Epithelial cell of esophagus (primary cell): ENCODE measurements around the gene DBNDD2.

Experiments used
- DNase-seq: peaks from one replicate; pipeline ENCODE4 v3.0.0; 2010; ENCODE audit warnings: low read depth
- H3K4me3 ChIP-seq: 2 replicates; pipeline ENCODE4 v1.5.1; 2011; ENCODE audit warnings: mild to moderate bottlenecking, low read length, control low read depth
- CTCF ChIP-seq: IDR thresholded peaks from 2 replicates; pipeline ENCODE4 v1.5.1; 2011; ENCODE audit warnings: low read depth, mild to moderate bottlenecking, low read length, control low read depth, inconsistent platforms; ENCODE audit not compliant: insufficient read depth; ENCODE audit errors: missing control alignments

DBNDD2 gene

GRCh38 chr20:45399018-45399417 lies 9.1 kb upstream of the DBNDD2 start:
- TF ChIP-seq CTCF = no peak
- DNase-seq = no peak
- H3K4me3 ChIP-seq = no peak overlapping the region

GRCh38 chr20:45400346-45401031 lies 7.6 kb upstream of the DBNDD2 start:
- DNase-seq = no peak
- no peak overlapping the region for H3K4me3 ChIP-seq
- no peak for TF ChIP-seq CTCF

GRCh38 chr20:45402946-45403345 lies 5.1 kb upstream of the DBNDD2 start:
- DNase-seq = no peak
- no peak overlapping the region for H3K4me3 ChIP-seq
- TF ChIP-seq CTCF = no peak

- no peak for DNase-seq
- no peak overlapping the region for H3K4me3 ChIP-seq
These were observed 3.7 kb upstream of the DBNDD2 start for GRCh38 chr20:45404438-45404837.

GRCh38 chr20:45405571-45406259 lies 2.4 kb upstream of the DBNDD2 start:
- no peak for TF ChIP-seq CTCF
- peak; percentile 43 for DNase-seq

More at GRCh38 chr20:45404438-45404837, 3.7 kb upstream of the DBNDD2 start:
- TF ChIP-seq CTCF = no peak

GRCh38 chr20:45406260-45407066 lies 1.6 kb upstream of the DBNDD2 start:
- H3K4me3 ChIP-seq = peak overlapping the region; percentile 75
- DNase-seq = peak; percentile 43

More at GRCh38 chr20:45405571-45406259, 2.4 kb upstream of the DBNDD2 start:
- peak overlapping the region; percentile 75 for H3K4me3 ChIP-seq

More at GRCh38 chr20:45406260-45407066, 1.6 kb upstream of the DBNDD2 start:
- TF ChIP-seq CTCF = no peak
